KMS-11 (cell line): Measurements from ENCODE around the gene FBXO39.
"Not testable (repeated sequence)": the region's sequence is repeated elsewhere in the genome, so short reads cannot be mapped to it uniquely, and the experiment has no call there.

Experiments used
- H2AFZ ChIP-seq: fragments of 200-600 bp; sonication (generic); 2 replicates; pipeline ENCODE4 v1.6.1; 2016; ENCODE audit warnings: antibody characterized with exemption, mixed run types, low read depth
- H3K27ac ChIP-seq: fragments of 200-600 bp; sonication (generic); 2 replicates; pipeline ENCODE4 v1.6.1; 2016; ENCODE audit warnings: mild to moderate bottlenecking, mixed run types
- H3K27me3 ChIP-seq: fragments of 200-600 bp; sonication (generic); 2 replicates; pipeline ENCODE4 v1.6.1; 2017; ENCODE audit warnings: mild to moderate bottlenecking, low read depth, mixed run types, moderate library complexity; ENCODE audit not compliant: insufficient read depth
- H3K36me3 ChIP-seq: fragments of 200-600 bp; sonication (generic); 2 replicates; pipeline ENCODE4 v1.6.1; 2017; ENCODE audit warnings: mild to moderate bottlenecking, mixed run types; ENCODE audit not compliant: insufficient read depth
- H3K4me1 ChIP-seq: fragments of 200-600 bp; sonication (generic); 2 replicates; pipeline ENCODE4 v1.6.1; 2016; ENCODE audit warnings: mild to moderate bottlenecking, low read depth, mixed run types; ENCODE audit not compliant: poor library complexity, severe bottlenecking
- H3K4me2 ChIP-seq: fragments of 200-600 bp; sonication (generic); 2 replicates; pipeline ENCODE4 v1.7.0; 2016; ENCODE audit warnings: mild to moderate bottlenecking, mixed run types
- H3K4me3 ChIP-seq: fragments of 200-600 bp; sonication (generic); IDR thresholded peaks from 2 replicates; pipeline ENCODE4 v1.6.1; 2017; ENCODE audit warnings: low read depth, low read length, mixed read lengths; ENCODE audit not compliant: insufficient read depth
- H3K79me2 ChIP-seq: fragments of 200-600 bp; sonication (generic); 2 replicates; pipeline ENCODE4 v1.6.1; 2016; ENCODE audit warnings: low read depth, mixed run types; ENCODE audit not compliant: insufficient read depth
- H3K9ac ChIP-seq: fragments of 200-600 bp; sonication (generic); 2 replicates; pipeline ENCODE4 v1.6.1; 2016; ENCODE audit warnings: mild to moderate bottlenecking, mixed run types
- H4K20me1 ChIP-seq: fragments of 200-600 bp; sonication (generic); 2 replicates; pipeline ENCODE4 v1.6.1; 2016; ENCODE audit warnings: mild to moderate bottlenecking, mixed run types; ENCODE audit not compliant: insufficient read depth
- CTCF ChIP-seq: fragments of 200-600 bp; sonication (generic); conservative IDR thresholded peaks from 2 replicates; pipeline ENCODE4 v1.6.1; 2017; ENCODE audit warnings: low read depth, mild to moderate bottlenecking, antibody characterized with exemption, low read length, moderate library complexity, mixed read lengths

Gene FBXO39

GRCh38 chr17:6812295-6812694, 36.3 kb downstream of the FBXO39 start:
- Histone ChIP-seq H3K4me2 (no peak overlapping the region), H2AFZ (no peak overlapping the region), H3K4me3 (no peak overlapping the region), H3K4me1 (no peaks in the 10 kb centered on the region), H3K36me3 (no peaks in the 10 kb centered on the region), H3K9ac (no peak overlapping the region), H3K27me3 (no peaks in the 10 kb centered on the region), H3K79me2 (no peaks in the 10 kb centered on the region), H4K20me1 (no peaks in the 10 kb centered on the region), H3K27ac (no peak overlapping the region)
- TF ChIP-seq CTCF: no peak

GRCh38 chr17:6815775-6816174, 39.8 kb downstream of the FBXO39 start:
- Histone ChIP-seq H3K36me3 (no peaks in the 10 kb centered on the region), H3K9ac (no peak overlapping the region), H3K79me2 (no peaks in the 10 kb centered on the region), H3K27ac (no peak overlapping the region), H2AFZ (no peak overlapping the region), H3K4me2 (no peak overlapping the region), H3K4me3 (no peak overlapping the region), H3K27me3 (no peaks in the 10 kb centered on the region), H4K20me1 (no peaks in the 10 kb centered on the region), H3K4me1 (no peaks in the 10 kb centered on the region)
- TF ChIP-seq CTCF: no peak

GRCh38 chr17:6816368-6816767, 40.4 kb downstream of the FBXO39 start:
- not testable (repeated sequence) for H3K4me1 ChIP-seq, H3K9ac ChIP-seq, H4K20me1 ChIP-seq, H3K27ac ChIP-seq, H3K79me2 ChIP-seq, H3K4me2 ChIP-seq, H2AFZ ChIP-seq, H3K27me3 ChIP-seq, H3K36me3 ChIP-seq, H3K4me3 ChIP-seq

- H2AFZ ChIP-seq: no peak overlapping the region
- H3K4me2 ChIP-seq: no peak overlapping the region
- H3K4me1 ChIP-seq: no peaks in the 10 kb centered on the region
- no peaks in the 10 kb centered on the region for H4K20me1 ChIP-seq
- H3K36me3 ChIP-seq: no peaks in the 10 kb centered on the region
- no peaks in the 10 kb centered on the region for H3K79me2 ChIP-seq
- no peaks in the 10 kb centered on the region for H3K27me3 ChIP-seq
- H3K27ac ChIP-seq: no peak overlapping the region
- H3K9ac ChIP-seq: no peak overlapping the region
- TF ChIP-seq CTCF: no peak
- no peak overlapping the region for H3K4me3 ChIP-seq
Observed at GRCh38 chr17:6818938-6819337, 42.9 kb downstream of the FBXO39 start.

- Histone ChIP-seq H3K27me3 (no peaks in the 10 kb centered on the region), H3K36me3 (no peaks in the 10 kb centered on the region), H3K4me1 (no peaks in the 10 kb centered on the region), H3K27ac (no peak overlapping the region), H4K20me1 (no peaks in the 10 kb centered on the region), H3K4me2 (no peak overlapping the region), H2AFZ (no peak overlapping the region), H3K79me2 (no peaks in the 10 kb centered on the region), H3K4me3 (no peak overlapping the region), H3K9ac (no peak overlapping the region)
- TF ChIP-seq CTCF: no peak
Observed at GRCh38 chr17:6823011-6823442, 47.0 kb downstream of the FBXO39 start.
